GM10266 (cell line): ENCODE results near the gene PHF14.

ENCODE experiments used
- DNase-seq: peaks from one replicate; pipeline ENCODE4 v3.0.0; 2012; ENCODE audit errors: extremely low spot score
- TF ChIP-seq, protein P1 (sequence below): IDR thresholded peaks from 2 replicates; pipeline ENCODE4 v1.5.1; 2012; ENCODE audit warnings: mild to moderate bottlenecking, low read depth; ENCODE audit not compliant: control insufficient read depth, insufficient read depth; ENCODE audit errors: missing control alignments

Gene PHF14

DNA sequence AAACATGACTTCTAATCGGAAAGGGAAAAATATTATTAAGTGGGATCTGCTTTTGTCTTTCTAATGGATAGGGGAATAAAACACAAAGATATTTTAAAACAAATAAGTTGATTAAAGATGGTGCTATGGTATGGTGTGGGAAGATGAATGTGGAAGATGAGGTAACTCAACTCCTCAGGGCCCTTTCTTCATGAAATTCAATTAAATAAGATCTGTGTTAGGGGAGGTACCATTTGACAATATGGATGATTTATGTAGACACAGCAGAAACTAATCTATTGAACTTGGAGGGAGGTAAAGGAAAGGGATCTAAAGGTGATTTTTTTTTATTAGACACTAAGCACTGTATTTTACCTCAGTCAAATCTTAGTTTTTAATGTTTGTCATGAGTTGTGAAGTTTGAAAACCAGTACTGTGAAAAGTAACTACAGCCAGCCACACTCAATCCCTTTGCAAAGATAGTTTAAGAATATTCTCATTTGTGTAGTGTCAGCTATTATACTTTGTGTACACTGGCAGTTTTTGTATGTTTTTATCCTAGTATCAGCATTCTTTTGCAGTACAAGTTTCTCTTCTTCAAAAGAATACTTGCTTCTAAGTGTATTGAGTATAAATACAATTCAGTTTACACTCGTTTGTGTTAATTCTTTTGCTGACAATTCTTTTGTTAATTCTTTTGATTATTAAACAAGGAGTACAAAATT, 151.3 kb downstream of the PHF14 start:
- no peak for DNase-seq
- TF ChIP-seq, protein P1, sequence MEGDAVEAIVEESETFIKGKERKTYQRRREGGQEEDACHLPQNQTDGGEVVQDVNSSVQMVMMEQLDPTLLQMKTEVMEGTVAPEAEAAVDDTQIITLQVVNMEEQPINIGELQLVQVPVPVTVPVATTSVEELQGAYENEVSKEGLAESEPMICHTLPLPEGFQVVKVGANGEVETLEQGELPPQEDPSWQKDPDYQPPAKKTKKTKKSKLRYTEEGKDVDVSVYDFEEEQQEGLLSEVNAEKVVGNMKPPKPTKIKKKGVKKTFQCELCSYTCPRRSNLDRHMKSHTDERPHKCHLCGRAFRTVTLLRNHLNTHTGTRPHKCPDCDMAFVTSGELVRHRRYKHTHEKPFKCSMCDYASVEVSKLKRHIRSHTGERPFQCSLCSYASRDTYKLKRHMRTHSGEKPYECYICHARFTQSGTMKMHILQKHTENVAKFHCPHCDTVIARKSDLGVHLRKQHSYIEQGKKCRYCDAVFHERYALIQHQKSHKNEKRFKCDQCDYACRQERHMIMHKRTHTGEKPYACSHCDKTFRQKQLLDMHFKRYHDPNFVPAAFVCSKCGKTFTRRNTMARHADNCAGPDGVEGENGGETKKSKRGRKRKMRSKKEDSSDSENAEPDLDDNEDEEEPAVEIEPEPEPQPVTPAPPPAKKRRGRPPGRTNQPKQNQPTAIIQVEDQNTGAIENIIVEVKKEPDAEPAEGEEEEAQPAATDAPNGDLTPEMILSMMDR = no peak

- no peak for DNase-seq
- TF ChIP-seq, protein P1 = no peak
These were observed 153.6 kb downstream of the PHF14 start for GRCh38 chr7:11127114-11127785.

DNA sequence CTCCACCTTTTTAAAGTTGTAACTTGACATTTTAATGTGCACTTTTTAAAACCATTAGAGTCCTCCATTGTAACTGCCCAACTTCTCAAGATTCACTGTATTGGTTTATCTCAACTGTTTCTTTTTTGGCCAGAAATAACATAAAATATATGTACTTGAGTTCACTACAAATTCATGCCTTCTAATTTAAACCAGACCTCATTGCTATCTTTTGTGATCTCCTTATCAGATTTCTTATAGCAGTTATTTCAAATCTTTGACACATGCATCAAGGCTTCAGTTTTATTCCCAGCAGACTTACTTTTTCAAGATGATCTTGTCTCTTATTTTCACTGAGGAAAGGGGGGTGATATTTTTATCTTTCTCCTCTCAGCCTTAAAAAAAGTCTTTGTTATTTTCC, 154.3 kb downstream of the PHF14 start:
- TF ChIP-seq, protein P1 = no peak
- no peak for DNase-seq

GRCh38 chr7:11128498-11128897, 154.8 kb downstream of the PHF14 start:
- no peak for DNase-seq
- TF ChIP-seq, protein P1 = no peak

DNA sequence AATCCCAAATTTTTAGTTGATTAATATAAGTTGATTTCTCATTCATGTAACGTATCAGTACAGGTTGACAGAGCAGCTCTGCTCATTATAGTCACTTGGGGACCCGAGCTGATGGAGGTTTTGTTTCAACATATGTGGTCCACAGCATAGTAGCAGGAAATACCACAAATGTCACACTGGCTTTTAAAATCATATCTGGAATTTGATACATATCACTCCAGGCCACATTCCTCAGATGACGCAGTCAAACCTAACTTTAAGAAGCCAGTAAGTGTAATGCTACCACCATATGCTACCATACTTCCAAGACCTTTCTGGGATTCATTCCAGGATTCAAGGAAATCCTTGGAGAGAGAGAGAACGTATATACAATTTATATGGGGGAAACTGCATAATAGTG, 156.3 kb downstream of the PHF14 start:
- TF ChIP-seq, protein P1 = no peak
- DNase-seq = no peak

DNA sequence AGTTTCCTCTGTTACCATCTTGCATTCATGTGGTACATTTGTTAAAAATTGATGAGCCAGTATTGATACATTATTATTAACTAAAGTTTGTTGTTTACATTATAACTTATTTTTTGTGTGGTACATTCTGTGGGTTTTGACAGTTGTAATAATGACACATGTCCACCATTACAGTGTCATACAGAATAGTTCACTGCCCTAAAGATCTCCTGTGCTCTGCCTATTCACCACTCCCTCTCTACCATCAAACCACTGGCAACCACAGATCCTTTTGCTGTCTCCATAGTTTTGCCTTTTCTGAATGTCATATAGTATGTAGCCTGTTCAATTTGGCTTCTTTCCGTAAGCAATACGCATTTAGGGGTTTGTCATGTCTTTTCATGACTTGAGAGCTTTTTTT, 156.9 kb downstream of the PHF14 start:
- TF ChIP-seq, protein P1 = no peak
- DNase-seq = no peak

- TF ChIP-seq, protein P1 = no peak
- DNase-seq = no peak
These were observed 159.8 kb downstream of the PHF14 start for GRCh38 chr7:11133436-11133959.
